Ovary (tissue), 9 donors: ENCODE data around the gene CAPN3. TPM values are rescaled to one million over a fixed set of nuclear protein-coding genes. Genes with fewer than 3 reads are reported as not detected.

Source experiments
- DNase-seq, 5 donors: peaks; one replicate each; pipeline ENCODE4 v3.0.0-alpha.2; 2019 to 2020
- H3K27ac ChIP-seq, 2 donors: fragments of 200-600 bp; one replicate each; pipeline versions ENCODE4 v1.5.1 to v1.8.0; 2019 to 2022
- H3K27me3 ChIP-seq: fragments of 200-600 bp; one replicate; pipeline ENCODE4 v1.8.0; 2022
- H3K36me3 ChIP-seq: fragments of 200-600 bp; sonication (generic); one replicate; pipeline ENCODE4 v1.5.1; 2019
- H3K4me1 ChIP-seq: one replicate; pipeline ENCODE4 v1.8.1; 2013; ENCODE audit warnings: mild to moderate bottlenecking, moderate library complexity; ENCODE audit not compliant: insufficient read depth
- H3K4me3 ChIP-seq: fragments of 200-600 bp; sonication (generic); one replicate; pipeline ENCODE4 v1.5.1; 2017
- H3K9me3 ChIP-seq, 2 donors: fragments of 200-600 bp in 1 of 2; sonication (generic) in 1 of 2; one replicate each; pipeline versions ENCODE4 v1.5.1 to v1.8.1; 2013 to 2019; ENCODE audit warnings: mild to moderate bottlenecking in 1 of 2, moderate library complexity in 1 of 2
- EP300 ChIP-seq: sonication (generic); formaldehyde crosslinking; IDR thresholded peaks from one replicate; pipeline ENCODE4 v1.6.1; 2017; ENCODE audit warnings: antibody characterized with exemption
- POLR2A ChIP-seq: fragments of 450-650 bp; IDR thresholded peaks from one replicate; pipeline ENCODE4 v1.6.1; 2017; ENCODE audit warnings: antibody characterized with exemption, mild to moderate bottlenecking, moderate library complexity
- WGBS, 3 donors: extraction: QIAGEN DNeasy Blood & Tissue Kit in 1 of 3; methylation state at CpG; one replicate each; pipeline versions ENCODE4 v1.1.5 to v1.1.7; 2013 to 2017; 5-methylcytosine and 5-hydroxymethylcytosine counted together
- intact Hi-C, 4 donors: fragments of 100-400 bp; cut with DNase I; formaldehyde crosslinking; loops; one replicate each; pipeline versions ENCODE4 v1.11.0 to v1.15.1; 2022 to 2023
- polyA plus RNA-seq, 2 donors: library from polyadenylated mRNA; stranded (reverse); fragments of 200-250 nt in 1 of 2; fragments of 350-450 nt in 1 of 2; fragmentation: Illumina TruSeq in 1 of 2; extraction: RNeasy Lipid Tissue Mini Kit (QIAGEN cat#74804) in 1 of 2; gene quantifications; one replicate each; pipeline ENCODE4 v1.2.3, GENCODE V29; 2013 to 2014
- total RNA-seq, 7 donors: library from RNA; depleted of rRNA in 2 of 7; stranded (reverse); fragments of >200 nt in 2 of 7; fragmentation: NEBNext Ultra II Directional in 3 of 7; extraction: Animal tissue kit (Norgen Biotek cat#: 25700) in 3 of 7; gene quantifications; one replicate each; pipeline versions ENCODE4 v1.1.0 to v1.2.4, GENCODE V29; 2016 to 2023
- TF ChIP-seq, protein P1 (sequence below), 3 donors: fragments of 450-650 bp in 2 of 3; fragments of 200-600 bp in 1 of 3; IDR thresholded peaks; one replicate each; pipeline versions ENCODE4 v1.5.1 to v1.8.0; 2016 to 2022; ENCODE audit warnings: antibody characterized with exemption in 3 of 3, mild to moderate bottlenecking in 1 of 3
- donor health status: DM: no; HTN: no; CAD: no; lungs with moderate emphysema.
- donor health status: DM: no; HTN: no; CAD: no.
- donor health status: Bipolar disorder and iron deficiency.
- donor health status: DM: yes; HTN: yes; CAD: no.
- donor health status: DM: no; HTN: no; CAD: no.
- donor health status: DM: yes; HTN: yes; CAD: no.

Gene CAPN3
- total and polyA plus RNA-seq, 9 donors = 6.4 to 19.1 (median 8.0) TPM

DNA sequence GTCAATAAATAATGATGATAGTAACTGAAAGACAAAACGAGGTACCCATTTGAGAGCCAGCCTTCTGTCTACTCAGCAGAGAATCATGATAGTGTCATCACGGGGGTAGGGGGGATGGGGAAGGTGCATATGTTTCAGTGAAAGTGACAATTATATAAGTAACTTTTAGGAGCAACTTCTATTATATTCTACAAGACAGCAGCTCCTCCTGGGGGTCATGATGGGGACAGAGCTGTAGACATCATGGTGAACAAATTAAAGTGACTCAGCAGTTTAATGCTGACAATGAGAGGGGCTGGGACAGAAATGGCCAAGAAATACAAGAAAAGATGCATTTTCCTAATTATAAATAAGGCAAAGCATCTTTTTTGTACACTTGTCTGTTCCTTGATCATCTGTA lies 11.8 kb downstream of the CAPN3 start:
- no peaks in the 10 kb centered on the region for H3K36me3 ChIP-seq
- H3K4me3 ChIP-seq = no peak overlapping the region
- H3K27ac ChIP-seq = no peak overlapping the region
- TF ChIP-seq POLR2A = no peak
- TF ChIP-seq, protein P1, sequence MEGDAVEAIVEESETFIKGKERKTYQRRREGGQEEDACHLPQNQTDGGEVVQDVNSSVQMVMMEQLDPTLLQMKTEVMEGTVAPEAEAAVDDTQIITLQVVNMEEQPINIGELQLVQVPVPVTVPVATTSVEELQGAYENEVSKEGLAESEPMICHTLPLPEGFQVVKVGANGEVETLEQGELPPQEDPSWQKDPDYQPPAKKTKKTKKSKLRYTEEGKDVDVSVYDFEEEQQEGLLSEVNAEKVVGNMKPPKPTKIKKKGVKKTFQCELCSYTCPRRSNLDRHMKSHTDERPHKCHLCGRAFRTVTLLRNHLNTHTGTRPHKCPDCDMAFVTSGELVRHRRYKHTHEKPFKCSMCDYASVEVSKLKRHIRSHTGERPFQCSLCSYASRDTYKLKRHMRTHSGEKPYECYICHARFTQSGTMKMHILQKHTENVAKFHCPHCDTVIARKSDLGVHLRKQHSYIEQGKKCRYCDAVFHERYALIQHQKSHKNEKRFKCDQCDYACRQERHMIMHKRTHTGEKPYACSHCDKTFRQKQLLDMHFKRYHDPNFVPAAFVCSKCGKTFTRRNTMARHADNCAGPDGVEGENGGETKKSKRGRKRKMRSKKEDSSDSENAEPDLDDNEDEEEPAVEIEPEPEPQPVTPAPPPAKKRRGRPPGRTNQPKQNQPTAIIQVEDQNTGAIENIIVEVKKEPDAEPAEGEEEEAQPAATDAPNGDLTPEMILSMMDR (IDR thresholded peaks at IDR 0.05) = no peak
- WGBS, 3 donors = 77 to 84% (median 78%) methylated on average over 2 of the region's 2 CpGs
- intact Hi-C loops = no loop called here
- DNase-seq = no peak
- H3K27me3 ChIP-seq = no peaks in the 10 kb centered on the region
- no peaks in the 10 kb centered on the region for H3K9me3 ChIP-seq
- no peaks in the 10 kb centered on the region for H3K4me1 ChIP-seq

DNA sequence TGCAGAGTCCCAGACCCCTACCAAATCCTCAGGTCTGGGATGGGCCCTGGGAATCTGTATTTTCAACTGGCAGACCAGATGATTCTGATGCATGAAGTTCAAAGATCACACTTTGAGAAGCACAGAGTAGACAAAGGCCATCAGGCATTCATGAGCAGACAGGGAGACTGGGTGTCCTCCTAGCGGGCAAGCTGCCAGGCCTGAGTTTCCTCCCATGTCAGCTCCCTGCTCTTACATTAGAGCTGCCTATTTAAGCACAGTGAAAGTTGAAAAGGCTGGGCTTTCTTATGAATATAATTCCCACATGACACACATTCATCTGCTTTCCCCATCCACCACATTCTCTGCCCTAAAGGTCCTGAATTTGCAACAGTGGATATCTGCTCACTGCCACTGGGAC lies 14.0 kb downstream of the CAPN3 start:
- WGBS, 3 donors = 75 to 81% (median 78%) methylated on average over 1 of the region's 1 CpG
- intact Hi-C loops = no loop called here
- TF ChIP-seq POLR2A = no peak
- TF ChIP-seq EP300 = no peak
- TF ChIP-seq, protein P1 (IDR thresholded peaks at IDR 0.05) = no peak
- Histone ChIP-seq H3K36me3 (no peaks in the 10 kb centered on the region), H3K4me3 (no peak overlapping the region), H3K9me3 (peaks cover 0 to 3% of the 10 kb centered on the region in 2 donors), H3K27ac (no peak overlapping the region), H3K4me1 (no peaks in the 10 kb centered on the region), H3K27me3 (no peaks in the 10 kb centered on the region)
- DNase-seq = peak in 1 of 5 donors; percentile 42

DNA sequence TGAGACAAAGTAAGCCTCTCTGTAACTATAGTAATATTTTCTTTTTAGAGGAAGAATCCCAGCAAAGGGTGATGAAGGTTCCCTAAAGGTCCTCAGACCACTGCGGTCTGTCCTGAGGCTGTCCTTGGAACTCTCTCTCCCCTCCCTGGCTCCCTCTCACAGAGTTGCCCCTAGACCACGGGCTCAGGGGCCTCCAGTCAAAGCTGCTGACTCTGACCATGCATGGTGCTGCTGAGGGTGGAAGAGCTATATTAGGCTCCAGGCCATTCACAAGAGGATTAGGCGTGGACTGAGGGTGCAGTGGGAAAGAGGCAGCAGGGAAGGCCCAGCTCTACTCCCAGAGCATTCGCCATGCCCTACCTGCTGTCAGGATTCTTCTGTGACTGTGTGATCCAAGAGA lies 14.6 kb downstream of the CAPN3 start:
- Histone ChIP-seq H3K36me3 (no peaks in the 10 kb centered on the region), H3K4me1 (no peaks in the 10 kb centered on the region), H3K4me3 (no peak overlapping the region), H3K9me3 (peaks cover 0 to 3% of the 10 kb centered on the region in 2 donors), H3K27ac (no peak overlapping the region), H3K27me3 (no peaks in the 10 kb centered on the region)
- intact Hi-C loops = no loop called here
- TF ChIP-seq POLR2A = no peak
- no peak for TF ChIP-seq EP300
- TF ChIP-seq, protein P1 (IDR thresholded peaks at IDR 0.05) = no peak
- no peak for DNase-seq
- WGBS, 3 donors = 85 to 92% (median 87%) methylated on average over 4 of the region's 4 CpGs

DNA sequence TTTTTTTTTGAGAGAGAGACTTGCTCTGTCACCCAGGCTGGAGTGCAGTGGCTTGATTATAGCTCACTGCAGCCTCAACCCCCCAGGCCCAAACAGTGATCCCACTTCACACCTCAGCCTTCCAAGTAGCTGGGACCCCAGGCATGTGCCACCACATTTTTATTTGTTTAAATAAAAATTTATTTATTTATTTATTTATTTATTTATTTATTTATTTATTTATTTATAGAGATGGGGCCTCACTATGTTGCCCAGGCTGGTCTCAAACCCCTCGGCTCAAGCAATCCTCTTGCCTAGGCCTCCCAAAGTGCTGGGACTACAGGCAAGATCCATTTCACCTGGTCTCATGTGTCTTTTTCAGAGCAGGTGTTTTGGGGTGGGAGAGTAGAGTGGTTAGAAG lies 15.5 kb downstream of the CAPN3 start:
- H3K27ac ChIP-seq = no peak overlapping the region
- TF ChIP-seq POLR2A = no peak
- TF ChIP-seq, protein P1 (IDR thresholded peaks at IDR 0.05) = no peak
- H3K4me3 ChIP-seq = no peak overlapping the region
- intact Hi-C loops = no loop called here
- H3K9me3 ChIP-seq = peaks cover 0 to 3% of the 10 kb centered on the region in 2 donors
- DNase-seq = no peak
- H3K27me3 ChIP-seq = no peaks in the 10 kb centered on the region
- no peaks in the 10 kb centered on the region for H3K36me3 ChIP-seq
- no peaks in the 10 kb centered on the region for H3K4me1 ChIP-seq
- WGBS, 3 donors = 90 to 96% (median 96%) methylated on average over 1 of the region's 1 CpG

DNA sequence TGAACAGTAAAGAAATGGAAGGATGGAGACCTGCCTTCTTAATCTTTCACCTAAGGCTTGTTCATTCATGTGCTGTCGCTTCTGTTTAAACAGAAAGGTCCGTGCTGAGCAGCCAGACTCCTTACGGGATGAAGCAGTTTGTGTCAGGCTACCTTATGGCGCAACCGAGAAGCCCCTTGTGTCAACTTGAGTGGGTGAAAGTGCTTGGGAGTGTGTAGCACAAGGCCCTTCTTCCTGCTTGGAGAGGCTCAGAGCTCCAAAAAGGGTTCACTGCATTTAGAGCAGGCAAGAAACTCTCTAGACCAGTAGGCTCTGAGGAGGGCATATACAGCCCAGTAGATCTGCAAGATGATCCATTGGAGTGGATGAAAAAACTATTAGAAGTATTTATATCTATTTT lies 16.0 kb downstream of the CAPN3 start:
- Histone ChIP-seq H3K4me3 (no peak overlapping the region), H3K27me3 (no peaks in the 10 kb centered on the region), H3K36me3 (no peaks in the 10 kb centered on the region), H3K9me3 (peaks cover 0 to 3% of the 10 kb centered on the region in 2 donors), H3K4me1 (no peaks in the 10 kb centered on the region), H3K27ac (no peak overlapping the region)
- intact Hi-C loops = no loop called here
- WGBS, 3 donors = 93 to 95% (median 93%) methylated on average over 5 of the region's 5 CpGs
- TF ChIP-seq, protein P1 (IDR thresholded peaks at IDR 0.05) = no peak
- TF ChIP-seq POLR2A (no peak), EP300 (no peak)
- DNase-seq = no peak
